GM21576 (cell line): ENCODE measurements around the gene DCTPP1.
"Not testable (repeated sequence)": the region's sequence is repeated elsewhere in the genome, so short reads cannot be mapped to it uniquely, and the experiment has no call there.

Experiments used
- ATAC-seq: cut with Tn5 transposase; IDR thresholded peaks from one replicate; pipeline ENCODE4 v1.9.1; 2021; ENCODE audit warnings: mild to moderate bottlenecking, moderate library complexity; ENCODE audit not compliant: unreplicated experiment

Gene DCTPP1

GRCh38 chr16:30429678-30430427, at the start of gene DCTPP1:
Gene DCTPP1 (minus strand): TSS chr16:30430030. CDS start chr16:30429980, 50 bp downstream.
- ATAC-seq: peak; percentile 91

GRCh38 chr16:30478766-30479478, 49.1 kb upstream of the DCTPP1 start:
- no peak for ATAC-seq

GRCh38 chr16:30477773-30478172, 47.9 kb upstream of the DCTPP1 start:
- not testable (repeated sequence) for ATAC-seq

- ATAC-seq: no peak
These were observed 47.2 kb upstream of the DCTPP1 start for GRCh38 chr16:30476991-30477390.

- no peak for ATAC-seq
These were observed 44.9 kb upstream of the DCTPP1 start for GRCh38 chr16:30474684-30475083.

GRCh38 chr16:30474074-30474452, 44.2 kb upstream of the DCTPP1 start:
- no peak for ATAC-seq

- no peak for ATAC-seq
These were observed 43.6 kb upstream of the DCTPP1 start for GRCh38 chr16:30473231-30474073.

GRCh38 chr16:30472328-30472942, 42.6 kb upstream of the DCTPP1 start, which contains the start of gene ITGAL:
Gene ITGAL (plus strand): TSS chr16:30472742. CDS start chr16:30472838, 96 bp downstream.
- no peak for ATAC-seq

- no peak for ATAC-seq
These were observed 40.8 kb upstream of the DCTPP1 start for GRCh38 chr16:30470632-30470995.

- no peak for ATAC-seq
These were observed 40.3 kb upstream of the DCTPP1 start for GRCh38 chr16:30470170-30470512.

GRCh38 chr16:30464078-30464477, 34.2 kb upstream of the DCTPP1 start:
- ATAC-seq: no peak

GRCh38 chr16:30461426-30461825, 31.6 kb upstream of the DCTPP1 start:
- ATAC-seq: not testable (repeated sequence)

- ATAC-seq: no peak
These were observed 29.6 kb upstream of the DCTPP1 start for GRCh38 chr16:30459456-30459855.

GRCh38 chr16:30458561-30459394, 28.9 kb upstream of the DCTPP1 start:
- peak; percentile 78 for ATAC-seq

GRCh38 chr16:30457743-30458560, 28.1 kb upstream of the DCTPP1 start:
- ATAC-seq: no peak

- no peak for ATAC-seq
These were observed 27.4 kb upstream of the DCTPP1 start for GRCh38 chr16:30457256-30457655.

- no peak for ATAC-seq
These were observed 26.5 kb upstream of the DCTPP1 start for GRCh38 chr16:30456302-30456701.

- not testable (repeated sequence) for ATAC-seq
These were observed 23.1 kb upstream of the DCTPP1 start for GRCh38 chr16:30452709-30453580.
